Lower leg skin (tissue), 3 donors: Measurements from ENCODE around the gene LRP1.

Source experiments
- CTCF ChIP-seq, 3 donors: fragments of 450-650 bp; IDR thresholded peaks; one replicate each; pipeline ENCODE4 v1.5.1; 2016; ENCODE audit warnings: antibody characterized with exemption in 3 of 3, mild to moderate bottlenecking in 3 of 3, moderate library complexity in 2 of 3
- POLR2A ChIP-seq, 2 donors: fragments of 450-650 bp; IDR thresholded peaks; one replicate each; pipeline ENCODE4 v1.6.1; 2016 to 2017; ENCODE audit warnings: antibody characterized with exemption in 2 of 2, mild to moderate bottlenecking in 1 of 2, moderate library complexity in 1 of 2

- no peak for TF ChIP-seq POLR2A (IDR thresholded peaks at IDR 0.05)
- TF ChIP-seq CTCF (IDR thresholded peaks at IDR 0.05): no peak
These were observed 26.2 kb upstream of the LRP1 start for GRCh38 chr12:57101892-57102695.
